Naive B cell (primary cell): ENCODE measurements around the gene PLPPR5. TPM values are rescaled to one million over a fixed set of nuclear protein-coding genes. Genes with fewer than 3 reads are reported as not detected.

ENCODE experiments used
- ATAC-seq, 2 donors: fragments of 150-1000 bp; cut with Tn5 transposase; 2 replicates each; pipeline ENCODE4 v1.10.0; 2021; ENCODE audit warnings: low read depth in 2 of 2, mild to moderate bottlenecking in 2 of 2, moderate library complexity in 2 of 2
- DNase-seq: peaks from one replicate; pipeline ENCODE4 v3.0.0; 2022
- H3K27ac Mint-ChIP-seq, 6 donors: one replicate each; pipeline ENCODE4 v1.8.0; 2020 to 2022; ENCODE audit warnings: mild to moderate bottlenecking in 6 of 6, mixed read lengths in 6 of 6, moderate library complexity in 5 of 6, inconsistent platforms in 2 of 6
- H3K27me3 Mint-ChIP-seq, 3 donors: one replicate each; pipeline ENCODE4 v1.8.0; 2021 to 2022; ENCODE audit warnings: mixed read lengths in 3 of 3, mild to moderate bottlenecking in 1 of 3
- H3K36me3 Mint-ChIP-seq, 2 donors: one replicate each; pipeline ENCODE4 v1.8.0; 2020 to 2022; ENCODE audit warnings: mixed read lengths in 2 of 2, inconsistent platforms in 1 of 2, mild to moderate bottlenecking in 1 of 2
- H3K4me1 Mint-ChIP-seq, 3 donors: one replicate each; pipeline ENCODE4 v1.8.0; 2020 to 2022; ENCODE audit warnings: mixed read lengths in 3 of 3, inconsistent platforms in 1 of 3, mild to moderate bottlenecking in 1 of 3, moderate library complexity in 1 of 3
- H3K4me3 Mint-ChIP-seq, 8 donors: one replicate each; pipeline ENCODE4 v1.8.0; 2020 to 2022; ENCODE audit warnings: mild to moderate bottlenecking in 8 of 8, mixed read lengths in 8 of 8, moderate library complexity in 8 of 8, inconsistent platforms in 2 of 8
- H3K9me3 Mint-ChIP-seq, 7 donors: one replicate each; pipeline ENCODE4 v1.8.0; 2020 to 2022; ENCODE audit warnings: mixed read lengths in 7 of 7, mild to moderate bottlenecking in 5 of 7, inconsistent platforms in 2 of 7, moderate library complexity in 1 of 7
- polyA plus RNA-seq, 6 donors: library from polyadenylated mRNA; unstranded; fragments of 300-500 nt; fragmentation: Illumina TruSeq; gene quantifications; one replicate each; pipeline ENCODE4 v1.2.3, GENCODE V29; 2021; ENCODE audit warnings: low read depth in 6 of 6

The PLPPR5 gene
- polyA plus RNA-seq, 6 donors from 2014 or later = not detected

GRCh38 chr1:98842241-98842640 is 162.4 kb downstream of the PLPPR5 start:
- H3K36me3 Mint-ChIP-seq = no peaks in the 10 kb centered on the region
- no peak overlapping the region for H3K4me3 Mint-ChIP-seq
- H3K27ac Mint-ChIP-seq = no peak overlapping the region
- no peaks in the 10 kb centered on the region for H3K4me1 Mint-ChIP-seq
- no peak for DNase-seq
- no peak for ATAC-seq
- H3K9me3 Mint-ChIP-seq = peaks cover 0 to 3% (median 0%) of the 10 kb centered on the region in 7 donors
- H3K27me3 Mint-ChIP-seq = no peaks in the 10 kb centered on the region
